ENCODE measurements around the gene PDE2A. TPM values are rescaled to one million over a fixed set of nuclear protein-coding genes. Genes with fewer than 3 reads are reported as not detected.

Gene PDE2A
- polyA plus RNA-seq, 3 donors = 0.18 to 1.7 (median 0.53) TPM

- H3K4me2 ChIP-seq (replicated peaks; ENCODE audit: extremely low read depth, low read length, poor library complexity, severe bottlenecking) = no peak overlapping the region
- TF ChIP-seq CTCF (IDR thresholded peaks at IDR 0.05) = peak; percentile 7
- H3K79me2 ChIP-seq (ENCODE audit: insufficient read depth, low read length) = no peaks in the 10 kb centered on the region
- intact Hi-C loops (cut with micrococcal nuclease) = no loop called here
- 91% methylated on average over 10 of the region's 11 CpGs for WGBS (ENCODE audit: insufficient coverage)
- H2AFZ ChIP-seq (ENCODE audit: insufficient read depth, low read depth, low read length, poor library complexity, severe bottlenecking) = no peak overlapping the region
- H3K36me3 ChIP-seq (replicated peaks in 1 of 2; ENCODE audit: control insufficient read depth in 1 of 2, insufficient read depth in 2 of 2, low read length in 2 of 2) = no peaks in the 10 kb centered on the region
- H3K9me3 Mint-ChIP-seq = peaks cover 0 to 2% (median 0%) of the 10 kb centered on the region in 7 donors
- no peaks in the 10 kb centered on the region for H3K36me3 Mint-ChIP-seq
- no peak for DNase-seq
- H3K27me3 ChIP-seq (ENCODE audit: control insufficient read depth in 2 of 2, insufficient read depth in 2 of 2, low read length in 2 of 2) = peaks cover 0 to 52% of the 10 kb centered on the region in 2 donors
- no peaks in the 10 kb centered on the region for H3K9me3 ChIP-seq (replicated peaks in 1 of 2; ENCODE audit: control insufficient read depth in 1 of 2, insufficient read depth in 1 of 2, low read length in 2 of 2)
- H3K9ac ChIP-seq (ENCODE audit: insufficient read depth, low read length, poor library complexity, severe bottlenecking) = no peak overlapping the region
- peak overlapping the region in 2 of 7 donors; percentile 27 to 38 for H3K27ac Mint-ChIP-seq
- H3K4me1 Mint-ChIP-seq = peaks cover 12% of the 10 kb centered on the region
- no peaks in the 10 kb centered on the region for H4K20me1 ChIP-seq (ENCODE audit: insufficient read depth, low read length)
- H3K27ac ChIP-seq (ENCODE audit: low read depth in 1 of 2, low read length in 2 of 2) = no peak overlapping the region
- no peaks in the 10 kb centered on the region for H3K4me1 ChIP-seq (ENCODE audit: control insufficient read depth in 1 of 2, insufficient read depth in 2 of 2, low read length in 2 of 2)
- H3K27me3 Mint-ChIP-seq (ENCODE audit: low read depth in 3 of 3) = peaks cover 37 to 80% (median 56%) of the 10 kb centered on the region in 3 donors
- H3K4me3 ChIP-seq (replicated peaks in 1 of 3; ENCODE audit: low read depth in 2 of 3, low read length in 3 of 3) = no peak overlapping the region
- H3K4me3 Mint-ChIP-seq = peak overlapping the region in 1 of 2 donors; percentile 44
Observed at GRCh38 chr11:72599325-72600117, 74.7 kb downstream of the PDE2A start.

- peak overlapping the region in 2 of 7 donors; percentile 27 to 38 for H3K27ac Mint-ChIP-seq
- H3K9me3 Mint-ChIP-seq = peaks cover 0 to 2% (median 0%) of the 10 kb centered on the region in 7 donors
- WGBS (ENCODE audit: insufficient coverage) = 73% methylated on average over 11 of the region's 11 CpGs
- H3K4me3 Mint-ChIP-seq = peak overlapping the region in 1 of 2 donors; percentile 24
- TF ChIP-seq CTCF (IDR thresholded peaks at IDR 0.05) = peak; percentile 45
- Histone ChIP-seq H3K9me3 (replicated peaks in 1 of 2; ENCODE audit: control insufficient read depth in 1 of 2, insufficient read depth in 1 of 2, low read length in 2 of 2) (no peaks in the 10 kb centered on the region), H3K9ac (ENCODE audit: insufficient read depth, low read length, poor library complexity, severe bottlenecking) (no peak overlapping the region), H4K20me1 (ENCODE audit: insufficient read depth, low read length) (no peaks in the 10 kb centered on the region), H3K4me1 (ENCODE audit: control insufficient read depth in 1 of 2, insufficient read depth in 2 of 2, low read length in 2 of 2) (no peaks in the 10 kb centered on the region), H3K4me3 (replicated peaks in 1 of 3; ENCODE audit: low read depth in 2 of 3, low read length in 3 of 3) (no peak overlapping the region), H3K27me3 (ENCODE audit: control insufficient read depth in 2 of 2, insufficient read depth in 2 of 2, low read length in 2 of 2) (peaks cover 0 to 52% of the 10 kb centered on the region in 2 donors), H3K36me3 (replicated peaks in 1 of 2; ENCODE audit: control insufficient read depth in 1 of 2, insufficient read depth in 2 of 2, low read length in 2 of 2) (no peaks in the 10 kb centered on the region), H2AFZ (ENCODE audit: insufficient read depth, low read depth, low read length, poor library complexity, severe bottlenecking) (no peak overlapping the region), H3K27ac (ENCODE audit: low read depth in 1 of 2, low read length in 2 of 2) (no peak overlapping the region), H3K4me2 (replicated peaks; ENCODE audit: extremely low read depth, low read length, poor library complexity, severe bottlenecking) (no peak overlapping the region), H3K79me2 (ENCODE audit: insufficient read depth, low read length) (no peaks in the 10 kb centered on the region)
- H3K27me3 Mint-ChIP-seq (ENCODE audit: low read depth in 3 of 3) = peaks cover 40 to 80% (median 59%) of the 10 kb centered on the region in 3 donors
- peak in 1 of 3 donors; percentile 17 for DNase-seq
- H3K4me1 Mint-ChIP-seq = peaks cover 12% of the 10 kb centered on the region
- intact Hi-C loops (cut with micrococcal nuclease) = no loop called here
- no peaks in the 10 kb centered on the region for H3K36me3 Mint-ChIP-seq
Observed at GRCh38 chr11:72598906-72599305, 75.3 kb downstream of the PDE2A start.
